ENCODE results near the gene UGT1A10. TPM values are rescaled to one million over a fixed set of nuclear protein-coding genes. Genes with fewer than 3 reads are reported as not detected.
A peak's percentile ranks its signal among the peaks of the same experiment; 100 is the strongest.

The UGT1A10 gene
- total RNA-seq, 1 experiment from 2014 or later: not detected

GRCh38 chr2:233766416-233766815, 130.2 kb downstream of the UGT1A10 start:
- ChIA-PET RAD21 (ENCODE audit: low non-redundant PET in 1 of 2, low total read pairs in 2 of 2, uncharacterized antibody in 2 of 2, unreplicated experiment in 2 of 2) (no interaction called here), POLR2A (no interaction called here), CTCF (no interaction called here)
- no peak overlapping the region for H3K9ac ChIP-seq (ENCODE audit: low read length)
- intact Hi-C loops (cut with micrococcal nuclease): no loop called here
- no peaks in the 10 kb centered on the region for H3K79me2 ChIP-seq (ENCODE audit: insufficient read depth, low read length)
- no peak for TF ChIP-seq ATF3 (IDR thresholded peaks at IDR 0.05)
- no peak for TF ChIP-seq REST (IDR thresholded peaks at IDR 0.05; ENCODE audit: low read depth)
- no peak for TF ChIP-seq RAD21 (IDR thresholded peaks at IDR 0.05; ENCODE audit: low read depth)
- TF ChIP-seq CBX3 (IDR thresholded peaks at IDR 0.05; ENCODE audit: low read depth): no peak
- no peak for TF ChIP-seq SRF (IDR thresholded peaks at IDR 0.05; ENCODE audit: low read depth)
- TF ChIP-seq TCF7L2 (IDR thresholded peaks at IDR 0.05; ENCODE audit: borderline replicate concordance, extremely low read depth, insufficient read depth, insufficient read length): no peak
- no peak for TF ChIP-seq MAX (IDR thresholded peaks at IDR 0.05)
- no peak for TF ChIP-seq ZNF274 (IDR thresholded peaks at IDR 0.05; ENCODE audit: low read depth, low read length)
- TF ChIP-seq EZH2 (IDR thresholded peaks at IDR 0.05): no peak
- TF ChIP-seq EZH2phosphoT487 (IDR thresholded peaks at IDR 0.05; ENCODE audit: borderline replicate concordance): no peak
- TF ChIP-seq FOSL1 (IDR thresholded peaks at IDR 0.05; ENCODE audit: low read depth): no peak
- TF ChIP-seq EGR1 (IDR thresholded peaks at IDR 0.05; ENCODE audit: low read depth): no peak
- H3K4me2 ChIP-seq (ENCODE audit: low read length): no peak overlapping the region
- peak; percentile 74 for ATAC-seq
- no peaks in the 10 kb centered on the region for H4K20me1 ChIP-seq (ENCODE audit: insufficient read depth)
- no peak overlapping the region for H3K27ac ChIP-seq (ENCODE audit: low read depth, low read length)
- no peaks in the 10 kb centered on the region for H3K36me3 ChIP-seq (ENCODE audit: control insufficient read depth in 1 of 2, insufficient read depth in 2 of 2, low read length in 2 of 2)
- no peaks in the 10 kb centered on the region for H3K9me3 ChIP-seq (ENCODE audit: control insufficient read depth in 1 of 2, insufficient read depth in 1 of 2, low read depth in 1 of 2, low read length in 2 of 2)
- no peaks in the 10 kb centered on the region for H3K27me3 ChIP-seq (ENCODE audit: insufficient read depth, low read length)
- no TSS peak for BruUV-seq (replicated peaks)
- H3K4me3 ChIP-seq (replicated peaks in 1 of 2; ENCODE audit: low read depth in 1 of 2, low read length in 2 of 2): no peak overlapping the region
- H3K9me2 ChIP-seq (ENCODE audit: insufficient read depth): no peaks in the 10 kb centered on the region
- no peak overlapping the region for H2AFZ ChIP-seq (ENCODE audit: low read depth, low read length, poor library complexity, severe bottlenecking)
- H3K4me1 ChIP-seq (ENCODE audit: control insufficient read depth in 1 of 2, insufficient read depth in 2 of 2, low read length in 2 of 2): peaks cover 3 to 10% of the 10 kb centered on the region in 2 experiments; a peak in 2 of 4 replicates
- DNase-seq (ENCODE audit: low read depth, low spot score): no peak

Data from HCT116 (cell line).